PC-9 (cell line): ENCODE measurements around the gene HSPA2. TPM values are rescaled to one million over a fixed set of nuclear protein-coding genes. Genes with fewer than 3 reads are reported as not detected.
"Not testable (repeated sequence)": the region's sequence is repeated elsewhere in the genome, so short reads cannot be mapped to it uniquely, and the experiment has no call there.

Experiments
- BruUV-seq: library from RNA; stranded (reverse); fragments of 400-500 nt; replicated peaks from 2 replicates; lab custom pipeline; 2021; lab: Mats Ljungman, UMichigan
- CTCF ChIA-PET: fragments of 300-600 bp; sonication (Branson Sonifier 250); formaldehyde crosslinking; loops from one replicate; lab custom pipeline; 2022; ENCODE audit warnings: antibody characterized with exemption; lab: Charles Lee
- POLR2A ChIA-PET: fragments of 300-600 bp; sonication (Branson Sonifier 250); formaldehyde crosslinking; loops from one replicate; lab custom pipeline; 2022; ENCODE audit warnings: antibody characterized with exemption; ENCODE audit not compliant: unreplicated experiment; lab: Charles Lee
- DNase-seq, 2 experiments: peaks; one replicate each; pipeline versions ENCODE4 v3.0.0 to v3.0.0-alpha.2; 2015 to 2022; ENCODE audit warnings: mixed read lengths in 1 of 2
- H2AFZ ChIP-seq: fragments of 200-600 bp; sonication (generic); 2 replicates; pipeline ENCODE4 v1.8.1; 2017; ENCODE audit warnings: antibody characterized with exemption
- H3F3A ChIP-seq: fragments of 200-600 bp; sonication (generic); 2 replicates; pipeline ENCODE4 v1.8.1; 2017; ENCODE audit warnings: antibody characterized with exemption, mild to moderate bottlenecking, low read depth; ENCODE audit not compliant: insufficient read depth
- H3K27ac ChIP-seq: fragments of 200-600 bp; sonication (generic); 2 replicates; pipeline ENCODE4 v1.6.1; 2016; ENCODE audit warnings: mixed run types
- H3K27me3 ChIP-seq: fragments of 200-600 bp; sonication (generic); 2 replicates; pipeline ENCODE4 v1.6.1; 2016; ENCODE audit warnings: low read depth, mixed run types; ENCODE audit not compliant: insufficient read depth
- H3K36me3 ChIP-seq: fragments of 200-600 bp; sonication (generic); 2 replicates; pipeline ENCODE4 v1.6.1; 2016; ENCODE audit warnings: low read depth, mixed run types
- H3K4me1 ChIP-seq: fragments of 200-600 bp; sonication (generic); replicated peaks from 2 replicates; pipeline ENCODE4 v1.6.1; 2016; ENCODE audit warnings: mixed run types; ENCODE audit not compliant: insufficient read depth
- H3K4me2 ChIP-seq: fragments of 200-600 bp; sonication (generic); 2 replicates; pipeline ENCODE4 v1.6.1; 2017; ENCODE audit warnings: mixed run types
- H3K4me3 ChIP-seq: fragments of 200-600 bp; sonication (generic); 2 replicates; pipeline ENCODE4 v1.6.1; 2016; ENCODE audit warnings: mixed run types
- H3K79me2 ChIP-seq: fragments of 200-600 bp; sonication (generic); 2 replicates; pipeline ENCODE4 v1.6.1; 2017; ENCODE audit warnings: low read depth, mixed run types
- H3K9me2 ChIP-seq: fragments of 200-600 bp; sonication (generic); 2 replicates; pipeline ENCODE4 v1.8.1; 2017; ENCODE audit warnings: mild to moderate bottlenecking; ENCODE audit not compliant: insufficient read depth
- H3K9me3 ChIP-seq: fragments of 200-600 bp; sonication (generic); 2 replicates; pipeline ENCODE4 v1.8.1; 2016; ENCODE audit warnings: low read depth; ENCODE audit not compliant: insufficient read depth
- H4K20me1 ChIP-seq: fragments of 200-600 bp; sonication (generic); 2 replicates; pipeline ENCODE4 v1.8.1; 2017; ENCODE audit not compliant: insufficient read depth
- CTCF ChIP-seq: fragments of 200-600 bp; sonication (generic); conservative IDR thresholded peaks from 2 replicates; pipeline ENCODE4 v1.6.1; 2017; ENCODE audit warnings: mixed run types, antibody characterized with exemption, mild to moderate bottlenecking, moderate library complexity
- EZH2 ChIP-seq: fragments of 200-600 bp; sonication (generic); IDR thresholded peaks from 2 replicates; pipeline ENCODE4 v1.8.0; 2017; ENCODE audit warnings: antibody characterized with exemption, low read depth
- intact Hi-C: fragments of 100-400 bp; cut with micrococcal nuclease; formaldehyde crosslinking; loops from one replicate; pipeline ENCODE4 v1.10.0; 2022; ENCODE audit not compliant: unreplicated experiment
- total RNA-seq: library from RNA; stranded (reverse); gene quantifications from 2 replicates; pipeline ENCODE4 v1.2.3, GENCODE V29; 2021

HSPA2 gene
- total RNA-seq, 1 experiment from 2014 or later, result 11.0 TPM

- Histone ChIP-seq H3K9me3 (no peaks in the 10 kb centered on the region; the same call in 1 of the 2 replicates), H3F3A (peaks cover 35% of the 10 kb centered on the region), H3K79me2 (peaks cover 91% of the 10 kb centered on the region), H3K9me2 (no peaks in the 10 kb centered on the region), H3K27me3 (no peaks in the 10 kb centered on the region), H3K4me2 (no peak overlapping the region), H3K27ac (no peak overlapping the region), H2AFZ (no peak overlapping the region), H3K4me3 (no peak overlapping the region), H3K36me3 (peaks cover 19% of the 10 kb centered on the region), H3K4me1 (peaks cover 26% of the 10 kb centered on the region), H4K20me1 (peaks cover 36% of the 10 kb centered on the region)
- ChIA-PET CTCF (interaction anchor here (0.7 kb wide), 1 partner anchor 699 kb away, joined by 3 read pairs; no protein-coding TSS in a partner anchor), POLR2A (no interaction called here)
- no peak for DNase-seq
- intact Hi-C loops, result no loop called here
- TF ChIP-seq CTCF (no peak), EZH2 (no peak)
- no TSS peak for BruUV-seq
Observed at GRCh38 chr14:64516969-64517368, 23.6 kb upstream of the HSPA2 start.

GRCh38 chr14:64517667-64518066 is 22.9 kb upstream of the HSPA2 start:
- intact Hi-C loops, DNase-seq, BruUV-seq, H3K27me3 ChIP-seq, H3K9me2 ChIP-seq, H3K4me3 ChIP-seq, POLR2A ChIA-PET, H3K4me2 ChIP-seq, H2AFZ ChIP-seq, H3K27ac ChIP-seq, H3K9me3 ChIP-seq: not testable (repeated sequence)
- H3K36me3 ChIP-seq, result peaks cover 26% of the 10 kb centered on the region
- H4K20me1 ChIP-seq, result peaks cover 36% of the 10 kb centered on the region
- CTCF ChIA-PET, result interaction anchor here (0.7 kb wide), 1 partner anchor 700 kb away, joined by 3 read pairs; no protein-coding TSS in a partner anchor
- peaks cover 84% of the 10 kb centered on the region for H3K79me2 ChIP-seq
- H3F3A ChIP-seq, result peaks cover 35% of the 10 kb centered on the region
- H3K4me1 ChIP-seq, result peaks cover 26% of the 10 kb centered on the region

- intact Hi-C loops, result no loop called here
Observed at GRCh38 chr14:64518229-64518628, 22.3 kb upstream of the HSPA2 start.

More at GRCh38 chr14:64518229-64518628, 22.3 kb upstream of the HSPA2 start:
- TF ChIP-seq EZH2 (no peak), CTCF (no peak)
- Histone ChIP-seq H3K9me2 (no peaks in the 10 kb centered on the region), H3K27me3 (no peaks in the 10 kb centered on the region), H2AFZ (no peak overlapping the region), H3K9me3 (no peaks in the 10 kb centered on the region; the same call in 1 of the 2 replicates), H3K36me3 (peaks cover 32% of the 10 kb centered on the region), H4K20me1 (peaks cover 36% of the 10 kb centered on the region), H3K79me2 (peaks cover 78% of the 10 kb centered on the region), H3K4me3 (no peak overlapping the region), H3K27ac (no peak overlapping the region), H3K4me2 (no peak overlapping the region), H3K4me1 (peaks cover 26% of the 10 kb centered on the region), H3F3A (peaks cover 35% of the 10 kb centered on the region)
- DNase-seq, result no peak
- CTCF ChIA-PET, result interaction anchor here (0.7 kb wide), 1 partner anchor 38 kb away, joined by 5 read pairs; no protein-coding TSS in a partner anchor
- POLR2A ChIA-PET, result interaction anchor here (0.6 kb wide), 1 partner anchor 38 kb away, joined by 9 read pairs; no protein-coding TSS in a partner anchor
- no TSS peak for BruUV-seq
